Tongue (tissue), 2 donors: ENCODE data around the gene EXOC6B. TPM values are rescaled to one million over a fixed set of nuclear protein-coding genes. Genes with fewer than 3 reads are reported as not detected.

Experiments used
- DNase-seq: peaks from one replicate; pipeline ENCODE4 v3.0.0-alpha.2; 2015
- total RNA-seq: library from RNA; depleted of rRNA; stranded (reverse); fragments of >200 nt; gene quantifications from one replicate; pipeline ENCODE4 v1.2.3, GENCODE V29; 2014

EXOC6B gene
- total RNA-seq, 1 donor from 2014 or later = 55.2 TPM

GRCh38 chr2:72210470-72210869 lies 615.4 kb downstream of the EXOC6B start:
- no peak for DNase-seq

- no peak for DNase-seq
Measured at GRCh38 chr2:72208225-72208624, 617.6 kb downstream of the EXOC6B start.

DNA sequence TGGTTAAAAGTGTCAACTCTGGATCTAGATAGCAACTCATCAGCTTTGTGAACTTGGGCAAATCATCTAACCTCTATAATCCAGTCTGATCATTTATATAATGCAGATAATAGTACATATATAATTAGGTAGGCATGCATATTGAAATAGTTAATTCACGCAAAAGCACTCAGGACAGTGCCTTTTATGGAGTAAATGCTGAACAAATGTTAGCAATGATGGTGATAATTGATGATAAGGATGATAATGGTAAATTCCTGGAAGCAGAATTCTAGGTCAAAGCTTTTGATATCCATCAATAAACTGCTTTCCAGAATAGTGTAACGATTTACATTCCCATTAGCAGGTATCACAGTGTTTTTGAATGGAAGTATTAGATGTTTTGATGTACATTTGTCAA lies 618.5 kb downstream of the EXOC6B start:
- DNase-seq = no peak

DNA sequence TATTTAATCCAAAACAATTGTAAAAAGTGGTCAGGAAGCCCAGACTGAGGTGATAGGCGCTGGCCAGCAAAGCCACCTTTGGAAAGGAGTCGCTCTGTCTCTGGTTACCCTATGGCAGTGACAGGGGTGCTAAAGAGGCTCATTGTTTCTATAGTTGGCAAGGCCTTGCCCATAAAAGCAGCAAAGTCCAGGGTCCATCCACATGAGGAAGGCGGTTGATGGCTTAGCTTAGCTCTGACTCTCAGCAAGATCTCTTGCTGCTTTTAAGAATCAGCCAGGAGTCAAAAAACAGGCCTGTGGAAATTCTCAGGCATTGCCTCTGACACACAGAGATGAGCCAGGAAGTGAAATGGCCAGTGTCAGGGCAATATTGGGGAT lies 620.3 kb downstream of the EXOC6B start:
- no peak for DNase-seq

GRCh38 chr2:72204786-72205503 lies 620.9 kb downstream of the EXOC6B start:
- peak; percentile 26 for DNase-seq

DNA sequence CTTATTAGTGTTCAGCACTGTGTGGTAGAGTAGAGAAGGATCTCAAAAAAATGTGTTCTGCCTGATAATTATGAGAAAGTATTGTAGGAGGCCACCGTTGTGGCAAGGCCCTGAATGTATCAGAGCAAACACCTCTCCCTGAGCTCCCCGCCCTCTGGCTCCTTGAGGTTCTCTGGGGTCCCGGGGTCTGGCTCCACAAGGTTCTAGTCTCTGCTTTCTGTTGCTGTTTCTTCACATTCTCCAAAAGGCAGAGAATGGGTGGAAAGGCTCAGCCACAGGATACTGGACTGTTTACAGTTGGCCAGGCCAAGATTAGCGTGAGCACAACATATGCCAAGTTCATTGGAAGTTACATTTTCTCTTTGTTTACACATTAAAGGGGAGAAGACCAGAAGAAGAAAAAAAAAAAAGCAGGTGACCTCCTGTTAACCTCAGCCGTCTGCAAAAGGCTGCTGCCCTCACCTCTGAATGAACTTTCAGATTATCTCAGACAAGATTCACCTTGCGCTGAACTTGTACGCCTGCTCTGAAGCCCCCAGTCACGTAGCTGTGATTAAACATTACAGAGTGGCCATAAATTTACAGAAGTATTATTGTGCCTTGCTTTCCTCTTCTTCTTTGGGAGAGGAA lies 621.6 kb downstream of the EXOC6B start:
- DNase-seq = peak; percentile 32

GRCh38 chr2:72198532-72199241 lies 627.1 kb downstream of the EXOC6B start:
- DNase-seq = no peak

DNA sequence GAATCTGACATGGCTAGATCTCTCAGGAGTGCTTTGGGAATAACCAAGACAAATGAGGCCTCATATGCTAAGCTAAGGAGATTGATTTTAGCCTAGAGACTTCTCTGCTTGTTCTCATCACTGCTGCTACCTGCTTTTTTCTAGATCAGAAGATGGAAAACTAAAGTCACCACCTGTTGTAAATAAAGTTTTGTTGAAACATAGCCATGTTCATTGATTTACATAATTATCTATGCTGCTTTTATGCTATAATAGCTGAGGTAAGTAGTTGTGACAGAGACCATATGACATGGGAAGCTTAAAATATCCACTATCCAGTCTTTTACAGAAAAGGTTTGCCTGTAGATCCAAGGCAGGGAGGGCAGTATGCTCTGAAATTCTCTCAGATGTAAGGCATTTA lies 632.1 kb downstream of the EXOC6B start:
- DNase-seq = no peak

DNA sequence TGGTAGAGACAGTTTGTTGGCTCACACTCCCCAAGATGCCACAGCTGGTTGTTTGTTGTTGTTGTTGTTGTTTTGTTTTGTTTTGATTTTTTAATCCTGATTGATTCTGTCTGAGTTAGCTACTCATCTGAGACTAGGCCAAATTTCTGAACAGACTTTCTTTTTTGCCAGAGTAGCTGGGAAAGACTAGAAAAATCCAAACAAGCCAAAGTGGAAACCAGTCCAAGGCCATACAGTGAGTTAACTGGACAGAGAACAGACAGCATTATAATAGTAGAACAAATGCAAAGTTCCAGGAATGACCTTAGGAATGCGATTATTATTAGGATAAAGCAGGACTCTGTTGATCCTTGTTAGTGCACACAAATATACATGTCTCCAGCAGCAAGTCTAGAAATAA lies 634.4 kb downstream of the EXOC6B start:
- DNase-seq = no peak

DNA sequence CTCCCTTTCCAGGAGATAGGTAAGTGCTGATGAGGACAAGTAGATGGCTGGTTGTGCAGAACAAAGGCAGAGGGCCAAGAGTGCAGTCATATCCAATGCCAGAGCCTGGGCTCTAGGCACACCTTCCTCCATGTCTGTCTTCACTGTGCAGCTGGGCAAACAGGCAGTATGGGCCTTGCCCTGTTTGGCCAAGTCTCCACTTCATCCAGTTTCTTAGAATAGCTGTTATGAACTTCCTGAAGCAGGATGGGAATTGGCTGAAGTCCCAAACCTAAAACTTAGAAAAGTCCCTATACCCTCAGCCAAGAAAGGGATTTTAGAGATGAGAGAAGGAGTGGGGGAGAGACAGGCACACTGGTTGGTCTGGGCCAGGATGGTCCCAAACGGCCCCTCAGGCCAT lies 640.6 kb downstream of the EXOC6B start:
- peak; percentile 63 for DNase-seq

DNA sequence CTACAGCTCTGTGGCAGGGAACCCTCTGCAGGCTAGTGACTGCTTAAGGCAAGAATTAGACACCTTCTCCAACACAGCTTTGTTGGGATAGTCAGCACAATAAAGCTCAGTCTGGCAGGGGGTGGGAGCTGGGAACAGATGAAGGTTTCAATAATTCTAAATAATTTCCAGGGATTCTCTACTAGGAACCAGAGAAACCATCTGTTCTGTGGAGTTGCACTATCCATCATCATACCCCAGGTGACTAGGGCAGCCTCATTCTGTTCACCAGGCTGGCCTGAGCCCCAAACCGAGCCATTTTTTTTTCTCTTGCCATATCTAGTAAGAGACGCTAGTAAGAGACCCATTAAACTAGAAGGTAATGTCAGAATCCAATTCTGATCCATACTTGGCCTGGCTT lies 642.4 kb downstream of the EXOC6B start:
- no peak for DNase-seq

DNA sequence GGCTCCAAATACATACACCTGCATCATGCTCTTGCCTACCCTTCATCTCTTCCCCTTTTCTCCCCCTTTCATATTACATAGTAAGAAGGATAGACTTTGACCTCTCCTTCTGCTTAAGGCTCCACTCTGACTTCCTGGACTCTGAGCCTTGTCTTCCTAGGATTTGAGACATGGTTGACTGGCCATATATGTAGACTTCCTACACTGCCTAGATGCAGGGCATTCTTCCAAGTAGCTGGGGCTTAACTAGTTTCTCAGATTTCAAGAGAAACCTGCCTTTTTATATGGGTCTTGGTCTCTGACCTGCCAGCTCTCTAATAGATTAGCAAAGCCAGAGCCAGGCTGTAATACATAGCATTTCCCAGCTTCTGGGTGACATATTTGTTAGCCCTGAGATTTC lies 642.8 kb downstream of the EXOC6B start:
- DNase-seq = no peak

GRCh38 chr2:72182547-72182946 lies 643.3 kb downstream of the EXOC6B start:
- no peak for DNase-seq

GRCh38 chr2:72181616-72182015 lies 644.2 kb downstream of the EXOC6B start:
- no peak for DNase-seq

DNA sequence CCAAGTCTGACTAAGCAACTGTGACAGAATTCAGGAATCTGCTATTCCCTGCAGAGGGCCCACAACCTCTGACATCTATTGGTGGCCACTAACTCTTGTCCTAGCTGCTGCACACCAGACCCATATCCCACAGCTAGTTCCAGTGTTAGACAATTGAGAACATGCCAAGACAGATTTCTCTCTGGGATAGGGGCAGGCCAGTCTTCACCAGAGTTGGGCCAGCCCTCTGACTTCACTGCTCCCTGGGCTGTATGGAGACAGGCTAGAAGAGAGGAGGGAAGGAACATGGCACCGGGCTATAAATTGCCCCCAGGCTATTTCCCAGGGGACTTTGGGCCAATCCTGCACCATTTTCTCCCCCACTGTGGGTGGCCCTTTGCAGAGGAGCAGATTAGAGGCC lies 645.5 kb downstream of the EXOC6B start:
- no peak for DNase-seq

GRCh38 chr2:72178551-72178950 lies 647.3 kb downstream of the EXOC6B start:
- no peak for DNase-seq

GRCh38 chr2:72176281-72176680 lies 649.6 kb downstream of the EXOC6B start:
- no peak for DNase-seq

DNA sequence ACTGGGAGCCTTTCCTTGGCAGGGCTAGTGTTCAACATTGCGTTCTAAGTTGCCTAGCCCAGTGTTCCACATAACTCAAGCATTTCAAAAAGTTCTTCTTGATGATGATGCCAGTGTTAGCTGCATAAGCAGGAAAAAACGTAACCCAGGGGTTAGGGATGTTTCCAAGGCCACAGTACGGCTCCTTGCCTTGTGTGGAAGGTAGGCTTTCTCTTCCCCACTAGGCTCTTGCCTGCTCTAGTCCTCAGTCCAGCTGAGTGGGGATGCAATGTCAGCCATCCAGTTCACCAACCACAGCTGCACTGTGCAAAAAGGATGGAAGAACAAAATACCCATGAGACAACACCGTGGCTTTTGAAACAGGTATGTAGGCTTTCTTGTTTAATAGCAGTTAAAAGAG lies 650.2 kb downstream of the EXOC6B start:
- no peak for DNase-seq

DNA sequence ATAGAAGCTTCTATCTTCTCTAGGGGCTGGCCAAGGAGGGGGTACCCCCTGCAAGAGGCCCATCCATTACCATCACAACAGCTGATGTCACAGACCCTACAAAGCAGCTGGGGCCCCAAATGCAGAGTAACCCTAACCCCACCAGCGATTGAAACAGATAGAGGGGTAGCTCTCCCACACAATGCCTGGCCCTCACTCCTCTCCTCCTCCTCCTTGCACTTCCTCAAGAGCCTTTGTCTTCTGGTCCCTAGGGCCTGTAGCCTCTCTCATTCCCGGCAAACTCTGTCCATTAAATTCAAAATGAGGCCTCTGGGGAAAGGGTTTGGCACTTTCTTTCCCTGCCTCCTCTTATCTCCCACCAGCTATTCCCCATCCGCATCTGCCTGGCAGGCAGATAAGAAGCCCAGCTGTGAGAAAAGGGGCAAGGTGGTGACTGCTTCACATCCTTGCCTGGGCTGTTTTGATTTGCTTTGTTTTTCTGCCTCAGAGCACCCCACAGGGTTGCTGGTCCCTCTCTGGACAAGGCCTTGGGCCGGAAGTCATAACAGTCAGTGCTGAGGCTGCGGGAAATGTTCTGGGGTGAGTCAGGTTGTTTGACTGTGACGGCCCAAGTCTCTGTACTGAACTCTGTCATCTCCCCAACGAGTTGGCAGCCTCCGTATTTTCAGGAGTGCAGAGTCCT lies 652.1 kb downstream of the EXOC6B start:
- DNase-seq = no peak

- no peak for DNase-seq
Measured at GRCh38 chr2:72172478-72172877, 653.4 kb downstream of the EXOC6B start.

GRCh38 chr2:72166279-72166678 lies 659.6 kb downstream of the EXOC6B start:
- no peak for DNase-seq

- no peak for DNase-seq
Measured at GRCh38 chr2:72165792-72166191, 660.0 kb downstream of the EXOC6B start.

- DNase-seq = no peak
Measured at GRCh38 chr2:72162574-72162973, 663.3 kb downstream of the EXOC6B start.
